ENCODE results near the gene HECTD4. TPM values are rescaled to one million over a fixed set of nuclear protein-coding genes. Genes with fewer than 3 reads are reported as not detected.

The HECTD4 gene
- total and polyA plus RNA-seq, 9 of the 15 experiments (the other 6 are each of a cell fraction or from before 2014, with no cell fraction given): 3.5 to 33.3 (median 13.5) TPM

GRCh38 chr12:112122823-112123690 is 259.2 kb downstream of the HECTD4 start (continued):
- TF ChIP-seq CBX3 (IDR thresholded peaks at IDR 0.05; ENCODE audit: borderline replicate concordance in 1 of 2, low read length in 2 of 2) (no peak), CEBPB (tag; IDR thresholded peaks at IDR 0.05) (peak; percentile 88), CEBPG (CRISPR knock-in tag; IDR thresholded peaks at IDR 0.05) (no peak), CEBPG (tag; conservative IDR thresholded peaks at IDR 0.05 in 1 of 2, IDR thresholded peaks at IDR 0.05 in 1 of 2) (peak; percentile 75 to 90), DPF2 (IDR thresholded peaks at IDR 0.05) (no peak; the same call in 1 of the 2 replicates), AFF1 (IDR thresholded peaks at IDR 0.05; ENCODE audit: low read depth in 1 of 2, partially characterized antibody in 2 of 2) (peak in 1 of 2 experiments; percentile 2), TRIM25 (IDR thresholded peaks at IDR 0.05; ENCODE audit: borderline replicate concordance) (0 out of 2 replicates have a peak, but pooled peaks have one; percentile 28), SMARCC2 (IDR thresholded peaks at IDR 0.05; ENCODE audit: low read depth) (no peak), FOSL1 (tag; conservative IDR thresholded peaks at IDR 0.05) (0 out of 2 replicates have a peak, but pooled peaks have one; percentile 14), EGR1 (conservative IDR thresholded peaks at IDR 0.05) (0 out of 2 replicates have a peak, but pooled peaks have one; percentile 10), ATF3 (IDR thresholded peaks at IDR 0.05) (no peak), ATF3 (CRISPR knock-in tag; conservative IDR thresholded peaks at IDR 0.05) (no peak), PBX2 (CRISPR knock-in tag; IDR thresholded peaks at IDR 0.05; ENCODE audit: low read depth) (no peak), PBX2 (tag; conservative IDR thresholded peaks at IDR 0.05; ENCODE audit: low read depth) (0 out of 2 replicates have a peak, but pooled peaks have one; percentile 7), ZNF280B (CRISPR knock-in tag; IDR thresholded peaks at IDR 0.05) (no peak)

Data from K562 (cell line).